GM10266 (cell line): ENCODE measurements around the gene CCDC24.

Experiments
- DNase-seq: peaks from one replicate; pipeline ENCODE4 v3.0.0; 2012; ENCODE audit errors: extremely low spot score
- CTCF ChIP-seq: IDR thresholded peaks from 2 replicates; pipeline ENCODE4 v1.5.1; 2012; ENCODE audit warnings: mild to moderate bottlenecking, low read depth; ENCODE audit not compliant: control insufficient read depth, insufficient read depth; ENCODE audit errors: missing control alignments

CCDC24 gene

GRCh38 chr1:44045064-44045463, 53.7 kb downstream of the CCDC24 start:
- TF ChIP-seq CTCF = no peak
- no peak for DNase-seq
